ENCODE measurements around the gene PHF8.

DNA sequence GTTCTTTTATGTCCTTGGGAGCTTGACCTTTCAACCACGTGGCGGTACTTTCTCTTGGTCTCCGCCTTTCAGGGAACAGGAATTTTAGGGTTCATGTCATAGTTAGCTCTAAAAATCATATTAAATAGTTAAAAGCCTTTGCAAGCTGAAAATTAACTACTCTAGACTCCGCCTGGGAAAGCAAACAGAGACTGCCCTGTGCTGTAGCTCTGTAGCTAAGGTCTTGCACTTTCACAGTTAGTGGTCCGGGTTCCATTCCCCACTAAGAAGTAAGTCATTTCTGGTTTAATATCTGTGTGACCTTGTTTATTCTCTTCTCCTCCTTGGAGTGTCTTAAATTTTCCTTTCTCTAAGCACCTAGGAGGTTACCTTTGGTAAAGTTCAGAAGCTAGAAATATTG lies 118.2 kb downstream of the PHF8 start:
- TF ChIP-seq EP300 (IDR thresholded peaks at IDR 0.05): no peak
- TF ChIP-seq POLR2AphosphoS5 (IDR thresholded peaks at IDR 0.05): no peak
